KMS-11 (cell line): ENCODE measurements around the gene GPS2.

Source experiments
- H2AFZ ChIP-seq: fragments of 200-600 bp; sonication (generic); 2 replicates; pipeline ENCODE4 v1.6.1; 2016; ENCODE audit warnings: antibody characterized with exemption, mixed run types, low read depth
- H3K27ac ChIP-seq: fragments of 200-600 bp; sonication (generic); 2 replicates; pipeline ENCODE4 v1.6.1; 2016; ENCODE audit warnings: mild to moderate bottlenecking, mixed run types
- H3K27me3 ChIP-seq: fragments of 200-600 bp; sonication (generic); 2 replicates; pipeline ENCODE4 v1.6.1; 2017; ENCODE audit warnings: mild to moderate bottlenecking, low read depth, mixed run types, moderate library complexity; ENCODE audit not compliant: insufficient read depth
- H3K36me3 ChIP-seq: fragments of 200-600 bp; sonication (generic); 2 replicates; pipeline ENCODE4 v1.6.1; 2017; ENCODE audit warnings: mild to moderate bottlenecking, mixed run types; ENCODE audit not compliant: insufficient read depth
- H3K4me1 ChIP-seq: fragments of 200-600 bp; sonication (generic); 2 replicates; pipeline ENCODE4 v1.6.1; 2016; ENCODE audit warnings: mild to moderate bottlenecking, low read depth, mixed run types; ENCODE audit not compliant: poor library complexity, severe bottlenecking
- H3K4me2 ChIP-seq: fragments of 200-600 bp; sonication (generic); 2 replicates; pipeline ENCODE4 v1.7.0; 2016; ENCODE audit warnings: mild to moderate bottlenecking, mixed run types
- H3K4me3 ChIP-seq: fragments of 200-600 bp; sonication (generic); IDR thresholded peaks from 2 replicates; pipeline ENCODE4 v1.6.1; 2017; ENCODE audit warnings: low read depth, low read length, mixed read lengths; ENCODE audit not compliant: insufficient read depth
- H3K79me2 ChIP-seq: fragments of 200-600 bp; sonication (generic); 2 replicates; pipeline ENCODE4 v1.6.1; 2016; ENCODE audit warnings: low read depth, mixed run types; ENCODE audit not compliant: insufficient read depth
- H3K9ac ChIP-seq: fragments of 200-600 bp; sonication (generic); 2 replicates; pipeline ENCODE4 v1.6.1; 2016; ENCODE audit warnings: mild to moderate bottlenecking, mixed run types
- H4K20me1 ChIP-seq: fragments of 200-600 bp; sonication (generic); 2 replicates; pipeline ENCODE4 v1.6.1; 2016; ENCODE audit warnings: mild to moderate bottlenecking, mixed run types; ENCODE audit not compliant: insufficient read depth
- CTCF ChIP-seq: fragments of 200-600 bp; sonication (generic); conservative IDR thresholded peaks from 2 replicates; pipeline ENCODE4 v1.6.1; 2017; ENCODE audit warnings: low read depth, mild to moderate bottlenecking, antibody characterized with exemption, low read length, moderate library complexity, mixed read lengths

Gene GPS2

GRCh38 chr17:7356756-7357155 is 41.6 kb upstream of the GPS2 start:
- Histone ChIP-seq H3K27ac (no peak overlapping the region), H3K27me3 (no peaks in the 10 kb centered on the region), H3K4me1 (no peaks in the 10 kb centered on the region), H3K4me3 (no peak overlapping the region), H4K20me1 (no peaks in the 10 kb centered on the region), H3K9ac (no peak overlapping the region), H3K79me2 (no peaks in the 10 kb centered on the region), H3K36me3 (no peaks in the 10 kb centered on the region), H3K4me2 (no peak overlapping the region), H2AFZ (no peak overlapping the region)
- no peak for TF ChIP-seq CTCF

GRCh38 chr17:7356072-7356549 is 41.0 kb upstream of the GPS2 start:
- H2AFZ ChIP-seq = no peak overlapping the region
- no peaks in the 10 kb centered on the region for H4K20me1 ChIP-seq
- no peak overlapping the region for H3K9ac ChIP-seq
- no peaks in the 10 kb centered on the region for H3K27me3 ChIP-seq
- H3K4me3 ChIP-seq = no peak overlapping the region
- no peaks in the 10 kb centered on the region for H3K79me2 ChIP-seq
- no peak overlapping the region for H3K27ac ChIP-seq
- peak; percentile 29; the same call in 1 of the 2 replicates for TF ChIP-seq CTCF
- H3K4me1 ChIP-seq = no peaks in the 10 kb centered on the region
- H3K36me3 ChIP-seq = no peaks in the 10 kb centered on the region
- no peak overlapping the region for H3K4me2 ChIP-seq

GRCh38 chr17:7355573-7355972 is 40.4 kb upstream of the GPS2 start:
- no peaks in the 10 kb centered on the region for H3K79me2 ChIP-seq
- H3K27me3 ChIP-seq = no peaks in the 10 kb centered on the region
- TF ChIP-seq CTCF = no peak
- no peak overlapping the region for H3K27ac ChIP-seq
- H3K4me1 ChIP-seq = no peaks in the 10 kb centered on the region
- no peak overlapping the region for H3K9ac ChIP-seq
- no peaks in the 10 kb centered on the region for H4K20me1 ChIP-seq
- no peaks in the 10 kb centered on the region for H3K36me3 ChIP-seq
- no peak overlapping the region for H3K4me2 ChIP-seq
- no peak overlapping the region for H2AFZ ChIP-seq
- H3K4me3 ChIP-seq = no peak overlapping the region

GRCh38 chr17:7355053-7355452 is 39.9 kb upstream of the GPS2 start, which contains the start of gene TMEM95:
Gene TMEM95 (plus strand): TSS chr17:7355156. CDS start chr17:7355205, 49 bp downstream.
- no peak within 1 kb of the TSS for H2AFZ ChIP-seq
- TF ChIP-seq CTCF = no peak
- H3K4me1 ChIP-seq = no peaks in the 10 kb centered on the region
- H3K36me3 ChIP-seq = no peaks in the 10 kb centered on the region
- no peaks in the 10 kb centered on the region for H3K79me2 ChIP-seq
- no peak within 1 kb of the TSS for H3K9ac ChIP-seq
- H3K4me2 ChIP-seq = no peak within 1 kb of the TSS
- H3K4me3 ChIP-seq = no peak within 1 kb of the TSS
- H4K20me1 ChIP-seq = no peaks in the 10 kb centered on the region
- H3K27me3 ChIP-seq = no peaks in the 10 kb centered on the region
- no peak within 1 kb of the TSS for H3K27ac ChIP-seq
